ENCODE measurements around the gene DTHD1. TPM values are rescaled to one million over a fixed set of nuclear protein-coding genes. Genes with fewer than 3 reads are reported as not detected.

Gene DTHD1
- total and polyA plus RNA-seq, 2 of the 8 experiments (the other 6 are each of a cell fraction or from before 2014, with no cell fraction given): not detected

DNA sequence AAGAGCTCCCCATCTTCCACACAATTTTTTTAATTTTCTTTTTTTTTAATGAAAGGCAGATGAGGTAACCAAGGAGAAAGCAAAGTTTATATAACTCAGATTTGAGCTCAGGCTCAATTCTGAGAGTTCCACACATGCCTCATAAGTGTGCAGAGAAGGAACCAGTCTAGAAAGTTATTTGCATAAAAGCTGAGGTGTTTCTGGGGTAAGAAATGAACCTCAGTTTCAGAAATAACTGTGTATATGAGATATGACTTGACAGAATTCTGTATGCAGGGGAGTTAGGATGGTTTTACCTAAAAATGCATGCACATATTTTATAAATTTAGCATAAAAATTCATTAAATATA, 51.3 kb downstream of the DTHD1 start:
- Histone ChIP-seq H2BK5ac (ENCODE audit: low read depth, low read length) (no peak overlapping the region), H3K4me1 (replicated peaks in 1 of 4; ENCODE audit: control insufficient read depth in 3 of 4, insufficient read depth in 4 of 4, low read length in 3 of 4) (peaks cover 0 to 3% (median 0%) of the 10 kb centered on the region in 4 experiments; a peak in 1 of 7 replicates), H4K91ac (replicated peaks; ENCODE audit: insufficient read length, low read length) (no peak overlapping the region), H3K4me2 (ENCODE audit: insufficient read depth in 1 of 2, low read depth in 2 of 2, low read length in 2 of 2) (no peak overlapping the region), H3K9ac (replicated peaks in 1 of 4; ENCODE audit: extremely low read depth in 1 of 4, low read depth in 3 of 4, low read length in 3 of 4) (no peak overlapping the region), H3K56ac (replicated peaks; ENCODE audit: insufficient read length, low read depth, low read length) (no peak overlapping the region), H3K79me2 (ENCODE audit: control insufficient read depth in 1 of 2, insufficient read depth in 2 of 2, low read length in 2 of 2) (no peaks in the 10 kb centered on the region), H3K4ac (replicated peaks; ENCODE audit: insufficient read length, low read depth, low read length) (no peak overlapping the region), H3K9me3 (ENCODE audit: insufficient read depth in 2 of 2, low read depth in 1 of 2, low read length in 1 of 2) (no peaks in the 10 kb centered on the region), H2BK120ac (replicated peaks; ENCODE audit: low read depth, low read length) (no peak overlapping the region), H2BK12ac (ENCODE audit: low read depth, low read length) (no peak overlapping the region), H3K36me3 (ENCODE audit: control insufficient read depth in 2 of 4, insufficient read depth in 4 of 4, low read length in 3 of 4) (no peaks in the 10 kb centered on the region), H2AFZ (ENCODE audit: low read length) (peak overlapping the region; percentile 50; the same call in 1 of the 2 replicates), H3K14ac (ENCODE audit: insufficient read length) (no peak overlapping the region), H3K79me1 (ENCODE audit: low read depth, low read length) (no peaks in the 10 kb centered on the region), H3K18ac (ENCODE audit: extremely low read depth, low read length) (no peak overlapping the region), H4K8ac (ENCODE audit: extremely low read depth, insufficient read depth, low read length) (no peak overlapping the region), H3K23ac (ENCODE audit: insufficient read length) (no peak overlapping the region), H2BK15ac (ENCODE audit: low read length) (no peak overlapping the region), H2AK5ac (ENCODE audit: low read depth, low read length) (no peak overlapping the region), H3K27ac (ENCODE audit: low read depth, low read length) (no peak overlapping the region), H3K4me3 (ENCODE audit: extremely low read depth in 1 of 4, insufficient read depth in 2 of 4, low read depth in 3 of 4, low read length in 4 of 4) (no peak overlapping the region), H2BK20ac (ENCODE audit: low read length) (no peak overlapping the region), H3K23me2 (ENCODE audit: low read depth, low read length) (no peaks in the 10 kb centered on the region), H3K27me3 (replicated peaks in 1 of 4; ENCODE audit: control insufficient read depth in 3 of 4, extremely low read depth in 1 of 4, insufficient read depth in 3 of 4, low read length in 3 of 4) (no peaks in the 10 kb centered on the region), H4K20me1 (replicated peaks in 1 of 2; ENCODE audit: control insufficient read depth in 1 of 2, insufficient read depth in 2 of 2, low read length in 2 of 2) (no peaks in the 10 kb centered on the region), H4K5ac (ENCODE audit: insufficient read length, low read depth, low read length) (no peak overlapping the region)
- FAIRE-seq (no peak), DNase-seq (ENCODE audit: low read depth in 1 of 2, low spot score in 2 of 2) (no peak)
- CTCF ChIA-PET (ENCODE audit: partially characterized antibody): interaction anchor here (0.7 to 1.5 kb wide), 4 partner anchors 67 to 491 kb away, joined by 3 to 4 read pairs (median 3); no protein-coding TSS in a partner anchor
- POLR2A ChIA-PET (ENCODE audit: partially characterized antibody): no interaction called here
- TF ChIP-seq EZH2 (IDR thresholded peaks at IDR 0.05; ENCODE audit: low read depth, low read length, severe bottlenecking) (no peak), SP2 (IDR thresholded peaks at IDR 0.05; ENCODE audit: low read length) (no peak), HDAC2 (IDR thresholded peaks at IDR 0.05; ENCODE audit: borderline replicate concordance in 1 of 2, low read depth in 2 of 2, low read length in 2 of 2) (no peak), TAF1 (IDR thresholded peaks at IDR 0.05; ENCODE audit: low read depth, low read length) (no peak), RAD21 (IDR thresholded peaks at IDR 0.05 in 1 of 2, conservative IDR thresholded peaks at IDR 0.05 in 1 of 2; ENCODE audit: low read depth in 2 of 2, low read length in 2 of 2) (no peak), KDM4A (IDR thresholded peaks at IDR 0.05; ENCODE audit: low read depth, low read length, severe bottlenecking) (no peak), SP1 (IDR thresholded peaks at IDR 0.05; ENCODE audit: low read depth, low read length) (no peak), ASH2L (IDR thresholded peaks at IDR 0.05; ENCODE audit: low read length) (no peak), GTF2F1 (IDR thresholded peaks at IDR 0.05; ENCODE audit: borderline replicate concordance, low read depth, low read length) (no peak), SIN3A (conservative IDR thresholded peaks at IDR 0.05 in 1 of 2, IDR thresholded peaks at IDR 0.05 in 1 of 2; ENCODE audit: low read depth in 1 of 2, low read length in 2 of 2) (no peak), FOSL1 (IDR thresholded peaks at IDR 0.05; ENCODE audit: insufficient read depth, low read depth, low read length) (no peak)
- TF ChIP-seq, protein P1, sequence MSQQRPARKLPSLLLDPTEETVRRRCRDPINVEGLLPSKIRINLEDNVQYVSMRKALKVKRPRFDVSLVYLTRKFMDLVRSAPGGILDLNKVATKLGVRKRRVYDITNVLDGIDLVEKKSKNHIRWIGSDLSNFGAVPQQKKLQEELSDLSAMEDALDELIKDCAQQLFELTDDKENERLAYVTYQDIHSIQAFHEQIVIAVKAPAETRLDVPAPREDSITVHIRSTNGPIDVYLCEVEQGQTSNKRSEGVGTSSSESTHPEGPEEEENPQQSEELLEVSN (IDR thresholded peaks at IDR 0.05): no peak
- TF ChIP-seq, protein P2, sequence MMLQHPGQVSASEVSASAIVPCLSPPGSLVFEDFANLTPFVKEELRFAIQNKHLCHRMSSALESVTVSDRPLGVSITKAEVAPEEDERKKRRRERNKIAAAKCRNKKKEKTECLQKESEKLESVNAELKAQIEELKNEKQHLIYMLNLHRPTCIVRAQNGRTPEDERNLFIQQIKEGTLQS (IDR thresholded peaks at IDR 0.05; ENCODE audit: insufficient read depth, low read depth, low read length): no peak
